ENCODE measurements around the gene IFRD2. TPM values are rescaled to one million over a fixed set of nuclear protein-coding genes. Genes with fewer than 3 reads are reported as not detected.

The IFRD2 gene
- total RNA-seq, 3 donors from 2014 or later = 50.4 to 82.3 (median 72.7) TPM

DNA sequence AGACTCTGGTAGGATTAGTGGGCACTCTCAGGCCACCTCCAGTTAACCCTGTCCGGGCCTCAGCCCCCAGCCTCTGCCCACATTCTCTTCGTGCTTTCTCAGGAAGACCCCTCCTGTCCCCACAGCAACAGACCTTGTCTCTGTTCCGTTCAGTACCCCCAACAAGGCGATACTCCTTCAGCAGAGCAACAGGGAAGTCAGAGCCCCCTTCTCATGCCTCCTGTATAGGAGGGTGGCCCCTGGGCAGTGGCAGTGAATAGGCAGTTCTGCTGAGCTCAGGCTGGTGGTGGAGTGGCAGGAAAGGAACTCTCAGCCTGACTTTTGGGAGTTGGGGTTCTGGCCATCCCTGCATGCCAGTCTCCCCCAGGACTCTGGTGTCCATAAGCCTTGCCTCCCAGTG, 22.8 kb downstream of the IFRD2 start:
- no peak for DNase-seq (ENCODE audit: low spot score in 2 of 2)
- peak overlapping the region; percentile 9 to 40 (median 28) for H3K4me3 ChIP-seq
- intact Hi-C loops (cut with DNase I; ENCODE audit: low total_unique reads) = no loop called here
- peak overlapping the region; percentile 94 to 100 for H3K27ac ChIP-seq
- TF ChIP-seq POLR2A (IDR thresholded peaks at IDR 0.05) = no peak
- no peak for TF ChIP-seq POLR2AphosphoS5 (IDR thresholded peaks at IDR 0.05)
- TF ChIP-seq, protein P1, sequence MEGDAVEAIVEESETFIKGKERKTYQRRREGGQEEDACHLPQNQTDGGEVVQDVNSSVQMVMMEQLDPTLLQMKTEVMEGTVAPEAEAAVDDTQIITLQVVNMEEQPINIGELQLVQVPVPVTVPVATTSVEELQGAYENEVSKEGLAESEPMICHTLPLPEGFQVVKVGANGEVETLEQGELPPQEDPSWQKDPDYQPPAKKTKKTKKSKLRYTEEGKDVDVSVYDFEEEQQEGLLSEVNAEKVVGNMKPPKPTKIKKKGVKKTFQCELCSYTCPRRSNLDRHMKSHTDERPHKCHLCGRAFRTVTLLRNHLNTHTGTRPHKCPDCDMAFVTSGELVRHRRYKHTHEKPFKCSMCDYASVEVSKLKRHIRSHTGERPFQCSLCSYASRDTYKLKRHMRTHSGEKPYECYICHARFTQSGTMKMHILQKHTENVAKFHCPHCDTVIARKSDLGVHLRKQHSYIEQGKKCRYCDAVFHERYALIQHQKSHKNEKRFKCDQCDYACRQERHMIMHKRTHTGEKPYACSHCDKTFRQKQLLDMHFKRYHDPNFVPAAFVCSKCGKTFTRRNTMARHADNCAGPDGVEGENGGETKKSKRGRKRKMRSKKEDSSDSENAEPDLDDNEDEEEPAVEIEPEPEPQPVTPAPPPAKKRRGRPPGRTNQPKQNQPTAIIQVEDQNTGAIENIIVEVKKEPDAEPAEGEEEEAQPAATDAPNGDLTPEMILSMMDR (IDR thresholded peaks at IDR 0.05) = no peak
- no peaks in the 10 kb centered on the region for H3K27me3 ChIP-seq
- H3K9me3 ChIP-seq = no peaks in the 10 kb centered on the region
- no peaks in the 10 kb centered on the region for H3K36me3 ChIP-seq
- peaks cover 17 to 40% of the 10 kb centered on the region in 2 donors for H3K4me1 ChIP-seq

DNA sequence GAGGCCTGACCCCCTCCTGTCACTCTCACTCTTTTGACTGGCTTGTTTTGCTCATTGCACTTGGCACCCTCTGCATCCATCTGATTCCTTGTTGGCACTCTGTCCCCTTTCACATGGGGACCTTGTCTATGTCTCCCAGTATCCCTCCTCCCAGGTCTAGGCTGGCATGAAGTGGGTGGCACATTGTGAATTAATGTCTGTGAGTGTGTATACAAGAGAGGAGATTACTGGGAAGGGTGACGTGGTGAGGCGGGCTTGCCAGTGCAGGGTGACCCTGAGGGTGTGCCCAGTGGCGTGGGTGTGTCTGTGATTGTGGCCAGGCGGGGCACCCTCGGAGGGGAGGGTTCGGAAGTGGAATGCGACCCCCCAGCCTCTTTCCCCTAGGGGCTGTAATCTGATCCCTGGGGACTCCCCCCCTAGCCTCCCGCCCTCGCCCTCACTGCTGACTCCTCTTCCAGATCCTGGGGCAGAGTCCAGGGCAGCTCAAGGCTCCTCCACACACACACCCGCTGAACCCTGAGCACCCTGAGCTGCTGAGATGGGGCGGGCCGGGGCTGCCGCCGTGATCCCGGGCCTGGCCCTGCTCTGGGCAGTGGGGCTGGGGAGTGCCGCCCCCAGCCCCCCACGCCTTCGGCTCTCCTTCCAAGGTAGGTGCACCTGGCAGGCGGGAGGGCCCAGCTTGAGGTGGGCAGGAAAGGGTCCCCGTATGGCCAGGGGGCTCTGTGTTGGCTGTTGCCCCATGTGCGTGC, 23.4 kb downstream of the IFRD2 start, which contains the start of gene SEMA3B:
TSS of gene SEMA3B (plus strand) at position 445 of the 749 bp plus-strand sequence. CDS start at position 539, 94 bp downstream.
- intact Hi-C loops (cut with DNase I; ENCODE audit: low total_unique reads) = no loop called here
- Histone ChIP-seq H3K27me3 (no peaks in the 10 kb centered on the region), H3K9me3 (no peaks in the 10 kb centered on the region), H3K4me3 (peak within 1 kb of the TSS; percentile 40 to 51 (median 47)), H3K27ac (peak within 1 kb of the TSS; percentile 94 to 100), H3K4me1 (peaks cover 17 to 46% of the 10 kb centered on the region in 2 donors), H3K36me3 (no peaks in the 10 kb centered on the region)
- DNase-seq (ENCODE audit: low spot score in 2 of 2) = peak in 1 of 2 donors; percentile 67
- TF ChIP-seq, protein P1 (IDR thresholded peaks at IDR 0.05) = no peak
- TF ChIP-seq POLR2A (IDR thresholded peaks at IDR 0.05) (no peak), POLR2AphosphoS5 (IDR thresholded peaks at IDR 0.05) (no peak)

DNA sequence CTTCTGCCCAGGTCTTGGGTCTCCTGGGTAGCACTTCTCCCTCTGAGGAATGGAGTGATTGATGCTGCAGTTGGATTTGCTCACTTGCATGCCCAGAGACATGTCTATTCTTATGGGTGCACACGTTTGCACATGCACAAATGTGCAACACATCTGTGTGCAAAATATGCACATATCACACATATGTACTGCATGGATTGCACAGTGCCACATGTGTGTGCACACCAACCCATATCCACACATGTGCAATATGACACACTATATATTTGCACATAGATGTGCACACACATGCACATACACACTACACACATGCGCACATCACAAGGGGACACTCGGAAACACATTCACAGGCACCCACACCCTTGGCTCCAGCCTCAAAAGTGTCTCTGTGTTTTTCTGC, 24.0 kb downstream of the IFRD2 start:
- H3K27ac ChIP-seq = peak overlapping the region; percentile 94 to 100
- TF ChIP-seq POLR2A (IDR thresholded peaks at IDR 0.05) (no peak), POLR2AphosphoS5 (IDR thresholded peaks at IDR 0.05) (no peak)
- TF ChIP-seq, protein P1 (IDR thresholded peaks at IDR 0.05) = no peak
- intact Hi-C loops (cut with DNase I; ENCODE audit: low total_unique reads) = no loop called here

DNA sequence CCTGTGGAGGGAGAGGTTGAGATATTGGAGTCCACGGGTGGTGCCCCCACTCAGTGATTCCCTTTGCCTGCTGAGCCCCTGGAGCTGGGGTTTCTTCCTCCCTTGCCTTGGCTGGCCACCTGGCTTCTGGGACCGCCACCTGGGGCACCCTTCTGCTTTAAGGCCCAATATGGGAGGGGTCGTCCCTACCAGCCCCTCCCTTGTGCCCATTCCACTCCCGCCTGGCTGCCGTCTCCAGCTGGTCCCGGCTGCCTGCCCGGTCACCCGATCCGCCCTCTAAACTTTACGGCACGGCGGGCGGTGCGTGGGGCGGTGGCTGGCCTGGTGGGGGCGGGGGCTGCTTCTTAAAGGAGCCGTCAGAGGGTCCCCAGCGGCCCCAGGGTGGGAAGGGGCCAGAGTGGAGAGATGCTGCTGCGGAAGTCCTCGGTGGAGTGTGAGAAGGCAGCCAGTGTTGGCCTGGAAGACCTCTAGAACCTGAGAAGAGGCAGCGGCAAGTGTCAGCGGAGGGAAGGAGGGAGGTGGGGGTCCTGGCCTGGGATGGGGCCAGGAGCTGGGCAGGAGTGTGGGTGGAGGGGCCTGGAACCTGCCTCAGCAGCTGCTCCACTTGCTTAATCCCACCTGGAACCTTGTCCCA, 24.8 kb downstream of the IFRD2 start:
- peak overlapping the region; percentile 47 to 66 (median 51) for H3K4me3 ChIP-seq
- H3K9me3 ChIP-seq = no peaks in the 10 kb centered on the region
- H3K27ac ChIP-seq = peak overlapping the region; percentile 94 to 100
- no peaks in the 10 kb centered on the region for H3K27me3 ChIP-seq
- peaks cover 17 to 47% of the 10 kb centered on the region in 2 donors for H3K4me1 ChIP-seq
- TF ChIP-seq POLR2AphosphoS5 (IDR thresholded peaks at IDR 0.05) (no peak), POLR2A (IDR thresholded peaks at IDR 0.05) (no peak)
- TF ChIP-seq, protein P1 (IDR thresholded peaks at IDR 0.05) = no peak
- H3K36me3 ChIP-seq = no peaks in the 10 kb centered on the region
- DNase-seq (ENCODE audit: low spot score in 2 of 2) = no peak
- intact Hi-C loops (cut with DNase I; ENCODE audit: low total_unique reads) = no loop called here

More for the DNA sequence above, 24.0 kb downstream of the IFRD2 start:
- H3K36me3 ChIP-seq = no peaks in the 10 kb centered on the region
- H3K4me3 ChIP-seq = peak overlapping the region; percentile 40 to 51 (median 47)
- H3K4me1 ChIP-seq = peaks cover 17 to 47% of the 10 kb centered on the region in 2 donors
- H3K9me3 ChIP-seq = no peaks in the 10 kb centered on the region
- H3K27me3 ChIP-seq = no peaks in the 10 kb centered on the region
- no peak for DNase-seq (ENCODE audit: low spot score in 2 of 2)

DNA sequence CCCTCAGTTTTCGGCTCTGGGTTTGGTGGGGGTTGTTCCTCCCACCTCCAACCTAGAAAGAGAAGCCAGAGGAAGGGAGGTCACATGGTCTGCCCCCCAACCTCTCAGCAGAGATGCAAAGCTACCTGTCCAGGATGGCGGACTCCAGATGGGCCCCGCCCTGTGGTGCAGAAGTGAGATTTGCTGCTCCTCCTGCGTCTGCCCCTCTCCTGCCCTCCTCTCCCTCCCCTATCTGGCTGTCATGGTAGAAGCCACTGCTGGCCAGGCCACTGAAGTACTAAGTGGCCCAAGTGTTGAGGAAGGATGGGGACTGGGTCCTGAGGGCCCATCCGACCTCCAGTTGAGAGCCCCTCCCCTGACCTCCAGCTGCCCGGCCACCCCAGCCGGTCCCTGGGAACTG, 25.4 kb downstream of the IFRD2 start:
- peaks cover 17 to 47% of the 10 kb centered on the region in 2 donors for H3K4me1 ChIP-seq
- H3K27me3 ChIP-seq = no peaks in the 10 kb centered on the region
- no peaks in the 10 kb centered on the region for H3K9me3 ChIP-seq
- TF ChIP-seq POLR2A (IDR thresholded peaks at IDR 0.05) (no peak), POLR2AphosphoS5 (IDR thresholded peaks at IDR 0.05) (no peak)
- TF ChIP-seq, protein P1 (IDR thresholded peaks at IDR 0.05) = no peak
- H3K27ac ChIP-seq = peak overlapping the region; percentile 94 to 100
- H3K4me3 ChIP-seq = peak overlapping the region; percentile 47 to 66 (median 51)
- intact Hi-C loops (cut with DNase I; ENCODE audit: low total_unique reads) = no loop called here
- H3K36me3 ChIP-seq = no peaks in the 10 kb centered on the region
- DNase-seq (ENCODE audit: low spot score in 2 of 2) = no peak
